ENCODE results near the gene REX1BD.

DNA sequence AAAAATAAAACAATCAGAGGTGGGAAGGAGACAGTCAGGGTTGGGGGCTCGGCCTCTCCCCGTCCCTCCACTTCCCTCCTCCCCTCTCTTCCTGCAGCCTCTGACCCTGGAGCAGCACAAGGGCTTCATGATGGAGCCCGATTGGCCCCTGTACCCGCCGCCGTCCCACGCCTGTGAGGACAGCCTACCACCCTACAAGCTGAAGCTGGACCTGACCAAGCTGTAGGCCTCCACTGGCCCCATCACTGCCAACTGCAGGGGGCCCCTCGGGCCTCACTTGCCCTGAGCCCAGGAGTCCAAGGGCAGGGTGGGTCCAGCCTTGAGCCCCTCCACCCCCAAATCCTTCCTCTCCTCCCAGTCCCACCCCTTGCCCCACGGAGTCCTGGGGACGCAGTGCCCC is 31.7 kb downstream of the REX1BD start:
- TF ChIP-seq FOXP2 (optimal IDR thresholded peaks at IDR 0.05; ENCODE audit: control extremely low read depth, extremely low read length, insufficient read depth) (no peak), EZH2 (IDR thresholded peaks at IDR 0.05) (no peak), POLR2AphosphoS5 (IDR thresholded peaks at IDR 0.05; ENCODE audit: borderline replicate concordance, low read depth, low read length) (no peak)

Measured in SK-N-MC (cell line).